Stimulated activated CD4-positive, alpha-beta T cell treated with anti-CD3 and anti-CD28 coated beads, Interleukin-15, amount 100 ng/mL, for 24 hours (primary cell): ENCODE measurements around the gene ATPAF1.
A peak's percentile ranks its signal among the peaks of the same experiment; 100 is the strongest.
"Not testable (repeated sequence)": the region's sequence is repeated elsewhere in the genome, so short reads cannot be mapped to it uniquely, and the experiment has no call there.

Experiments
- DNase-seq: peaks from one replicate; pipeline ENCODE4 v3.0.0-alpha.2; 2020

Gene ATPAF1, protein sequence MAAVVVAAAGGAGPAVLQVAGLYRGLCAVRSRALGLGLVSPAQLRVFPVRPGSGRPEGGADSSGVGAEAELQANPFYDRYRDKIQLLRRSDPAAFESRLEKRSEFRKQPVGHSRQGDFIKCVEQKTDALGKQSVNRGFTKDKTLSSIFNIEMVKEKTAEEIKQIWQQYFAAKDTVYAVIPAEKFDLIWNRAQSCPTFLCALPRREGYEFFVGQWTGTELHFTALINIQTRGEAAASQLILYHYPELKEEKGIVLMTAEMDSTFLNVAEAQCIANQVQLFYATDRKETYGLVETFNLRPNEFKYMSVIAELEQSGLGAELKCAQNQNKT

DNA sequence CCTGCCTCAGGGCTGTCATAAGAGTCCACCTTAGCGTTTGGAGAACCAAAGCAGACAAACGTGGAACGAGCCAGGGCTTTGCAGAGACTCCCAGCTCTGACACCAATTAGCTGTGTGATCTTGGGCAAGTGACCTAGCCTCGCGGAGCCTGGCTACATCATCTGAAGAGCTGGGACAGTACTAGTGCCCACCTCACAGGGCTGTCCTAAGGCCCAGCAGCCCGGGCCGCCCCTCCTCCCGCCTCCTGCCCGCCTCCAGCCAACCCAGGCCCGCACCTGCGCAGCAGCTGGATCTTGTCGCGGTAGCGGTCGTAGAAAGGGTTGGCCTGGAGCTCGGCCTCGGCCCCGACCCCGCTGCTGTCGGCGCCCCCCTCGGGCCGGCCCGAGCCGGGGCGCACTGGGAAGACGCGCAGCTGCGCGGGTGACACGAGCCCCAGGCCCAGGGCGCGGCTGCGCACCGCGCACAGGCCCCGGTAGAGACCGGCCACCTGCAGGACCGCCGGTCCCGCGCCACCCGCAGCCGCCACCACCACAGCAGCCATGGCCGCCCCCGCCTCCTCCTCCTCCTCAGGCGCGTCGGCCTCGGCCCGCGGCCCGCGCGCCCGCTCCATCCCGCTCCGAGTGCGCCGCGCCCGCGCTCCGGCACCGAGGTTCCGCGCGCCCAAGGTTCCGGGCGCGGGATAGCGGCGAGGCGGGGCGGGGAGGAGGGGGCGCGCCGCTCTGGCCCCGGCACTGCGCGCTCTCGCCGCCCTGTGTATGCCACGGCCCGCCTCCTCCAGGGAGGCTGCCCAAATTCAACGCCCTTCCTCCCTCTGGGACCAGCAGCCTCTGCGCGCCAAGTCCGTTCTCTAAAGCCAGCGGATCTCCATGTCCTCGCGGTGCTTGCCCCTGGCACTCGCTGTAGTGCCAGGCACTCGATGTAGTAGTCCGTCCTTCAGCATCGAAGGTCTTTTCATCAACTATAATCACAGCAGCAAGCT is at the start of gene ATPAF1:
TSS of gene ATPAF1 (minus strand) at position 583 of the 979 bp plus-strand sequence. CDS start at position 541, 42 bp downstream.
- DNase-seq, result peak; percentile 81

DNA sequence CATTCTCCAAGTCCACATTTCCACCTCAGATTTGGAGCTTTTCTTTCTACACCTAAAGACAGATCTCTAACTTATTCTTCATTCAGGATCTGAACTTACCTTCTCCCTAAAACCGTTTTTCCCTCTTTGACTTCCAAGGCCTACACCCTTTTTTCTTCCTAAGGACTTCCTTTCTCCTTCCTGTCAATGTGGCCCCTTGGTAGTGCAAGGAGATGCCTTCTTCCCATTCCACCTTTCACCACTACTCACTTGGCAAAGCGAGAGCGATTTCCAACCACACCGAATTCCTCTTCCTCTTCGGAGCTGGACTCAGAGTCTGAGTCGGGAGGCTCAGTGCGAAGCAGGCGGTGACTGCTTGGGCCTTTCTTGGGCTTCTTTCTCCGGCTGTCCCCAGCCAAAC is 49.5 kb upstream of the ATPAF1 start:
- DNase-seq, result no peak

DNA sequence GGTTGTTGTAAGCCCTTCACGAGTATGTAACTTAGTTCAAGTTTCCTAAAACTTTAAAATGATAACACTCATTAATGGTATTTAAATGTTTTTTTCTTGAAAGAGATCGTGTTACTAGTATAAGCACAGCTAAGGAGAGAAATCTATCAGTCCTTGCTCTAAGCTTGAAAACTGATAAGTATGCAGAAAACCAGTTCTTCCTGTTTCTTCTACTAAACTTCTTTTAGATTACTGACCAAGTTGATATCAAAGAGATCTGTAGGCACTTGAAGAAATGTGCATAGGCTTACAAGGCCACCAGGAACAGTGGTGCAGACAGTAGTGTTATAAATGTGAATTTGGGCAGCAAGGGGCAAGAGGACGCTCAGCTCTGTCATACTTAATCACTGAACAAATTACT is 46.8 kb upstream of the ATPAF1 start:
- no peak for DNase-seq

DNA sequence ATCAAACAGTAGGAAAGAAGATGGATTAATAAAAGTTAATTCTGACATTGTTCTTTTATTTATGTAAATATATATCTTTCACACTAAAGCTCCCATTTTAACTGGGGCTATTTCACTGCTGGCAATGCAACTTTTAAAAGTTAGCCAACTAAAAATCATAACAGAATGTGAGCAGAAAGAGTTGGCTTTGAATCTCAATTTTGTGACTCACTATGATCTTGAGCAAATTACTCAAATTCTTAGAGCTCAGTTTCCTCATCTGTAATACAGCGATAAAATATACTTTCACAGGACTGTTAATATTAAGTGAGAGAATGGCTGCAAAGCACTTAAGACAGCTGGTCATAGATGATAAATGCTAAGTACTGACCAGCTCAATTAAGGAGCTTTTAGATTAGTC is 40.0 kb upstream of the ATPAF1 start:
- no peak for DNase-seq

DNA sequence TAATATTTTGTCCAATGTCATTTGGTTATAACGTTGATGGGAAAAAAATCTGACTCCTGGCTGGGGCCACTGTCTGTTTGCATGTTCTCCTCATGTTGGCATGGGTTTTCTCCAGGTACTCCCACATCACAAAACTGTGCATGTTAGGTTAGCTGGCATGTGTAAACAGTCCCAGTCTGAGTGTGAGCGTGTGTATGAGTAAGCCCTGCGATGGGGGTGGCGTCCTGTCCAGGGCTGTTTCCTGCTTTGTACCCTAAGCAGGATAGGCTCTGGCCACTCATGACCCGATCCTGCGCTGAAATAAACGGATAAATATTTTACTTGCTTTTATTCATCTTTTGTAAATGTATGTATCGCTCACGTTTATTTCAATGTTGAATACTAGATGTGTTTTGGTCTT is 37.2 kb upstream of the ATPAF1 start:
- no peak for DNase-seq

DNA sequence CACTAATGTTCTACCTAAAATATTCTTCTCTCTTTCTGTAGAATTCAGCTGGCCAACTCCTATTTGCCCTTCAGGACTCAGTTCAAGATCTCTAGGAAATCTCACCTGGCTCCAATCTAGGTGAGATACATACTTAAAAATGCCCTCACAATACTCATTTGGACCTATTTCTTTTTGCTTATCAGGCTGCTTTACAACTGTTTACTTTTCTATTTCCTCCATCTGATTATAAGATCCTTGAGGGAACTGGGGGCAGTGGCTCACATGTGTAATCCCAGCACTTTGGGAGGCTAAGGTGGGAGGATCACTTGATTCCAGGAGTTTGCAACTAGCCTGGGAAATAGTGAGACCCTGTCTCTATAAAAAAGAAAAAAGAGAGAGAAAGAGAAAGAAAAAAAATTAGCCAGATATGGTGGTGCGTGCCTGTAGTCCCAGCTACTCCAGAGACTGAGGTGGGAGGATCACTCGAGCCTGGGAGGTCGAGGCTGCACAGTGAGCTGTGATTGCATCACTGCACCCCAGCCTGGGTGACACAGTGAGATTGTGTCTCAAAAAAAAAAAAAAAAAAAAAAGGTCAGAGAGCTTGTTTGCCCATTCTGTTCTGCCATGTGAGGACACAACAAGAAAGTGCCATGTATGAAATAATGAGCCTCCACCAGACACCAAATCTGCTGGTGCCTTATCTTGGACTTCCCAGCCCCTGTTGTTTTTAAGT is 35.9 kb upstream of the ATPAF1 start:
- no peak for DNase-seq

DNA sequence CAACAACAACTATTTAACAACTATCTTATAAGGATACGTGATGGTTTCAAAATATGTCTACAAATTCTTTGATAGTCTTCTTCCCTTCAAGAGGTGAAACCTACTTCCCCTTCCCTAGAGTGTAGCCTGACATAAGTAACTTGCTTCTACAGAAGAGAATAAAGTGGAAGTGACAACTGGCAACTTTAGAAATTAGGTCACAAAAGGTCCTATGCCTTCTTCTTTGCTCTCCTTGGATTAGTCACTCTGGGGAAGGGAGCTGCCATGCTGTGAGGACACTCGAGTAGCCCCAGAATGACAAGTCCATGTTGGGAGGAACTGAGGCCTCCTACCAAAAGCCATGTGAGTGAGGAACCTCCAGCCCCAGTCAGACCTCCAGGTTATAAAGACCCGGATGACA is 31.5 kb upstream of the ATPAF1 start:
- DNase-seq, result no peak

DNA sequence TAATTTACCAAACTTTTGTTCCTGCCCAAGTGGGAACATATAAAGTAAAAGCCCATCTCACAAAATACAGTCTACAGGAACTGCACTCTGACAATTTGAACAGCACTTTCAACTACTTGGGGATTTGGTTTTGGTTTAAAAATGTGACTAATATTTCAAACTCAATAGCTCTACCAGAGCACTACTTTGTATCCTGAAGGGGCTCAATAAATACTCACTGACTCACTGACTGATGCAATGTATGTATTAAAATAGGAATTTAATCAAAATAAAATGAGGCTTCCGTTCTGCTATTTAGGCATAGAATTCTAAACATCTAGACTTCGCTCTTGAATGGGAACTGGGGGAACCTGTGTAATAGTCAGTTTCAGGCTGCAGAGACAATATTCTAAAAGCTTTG is 28.9 kb upstream of the ATPAF1 start:
- no peak for DNase-seq

DNA sequence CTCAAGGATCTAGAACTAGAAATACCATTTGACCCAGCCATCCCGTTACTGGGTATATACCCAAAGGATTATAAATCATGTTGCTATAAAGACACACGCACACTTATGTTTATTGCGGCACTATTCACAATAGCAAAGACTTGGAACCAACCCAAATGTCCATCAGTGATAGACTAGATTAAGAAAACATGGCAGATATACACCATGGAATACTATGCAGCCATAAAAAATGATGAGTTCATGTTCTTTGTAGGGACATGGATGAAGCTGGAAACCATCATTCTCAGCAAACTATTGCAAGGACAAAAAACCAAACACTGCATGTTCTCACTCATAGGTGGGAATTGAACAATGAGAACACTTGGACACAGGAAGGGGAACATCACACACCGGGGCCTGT is 26.5 kb upstream of the ATPAF1 start:
- not testable (repeated sequence) for DNase-seq

DNA sequence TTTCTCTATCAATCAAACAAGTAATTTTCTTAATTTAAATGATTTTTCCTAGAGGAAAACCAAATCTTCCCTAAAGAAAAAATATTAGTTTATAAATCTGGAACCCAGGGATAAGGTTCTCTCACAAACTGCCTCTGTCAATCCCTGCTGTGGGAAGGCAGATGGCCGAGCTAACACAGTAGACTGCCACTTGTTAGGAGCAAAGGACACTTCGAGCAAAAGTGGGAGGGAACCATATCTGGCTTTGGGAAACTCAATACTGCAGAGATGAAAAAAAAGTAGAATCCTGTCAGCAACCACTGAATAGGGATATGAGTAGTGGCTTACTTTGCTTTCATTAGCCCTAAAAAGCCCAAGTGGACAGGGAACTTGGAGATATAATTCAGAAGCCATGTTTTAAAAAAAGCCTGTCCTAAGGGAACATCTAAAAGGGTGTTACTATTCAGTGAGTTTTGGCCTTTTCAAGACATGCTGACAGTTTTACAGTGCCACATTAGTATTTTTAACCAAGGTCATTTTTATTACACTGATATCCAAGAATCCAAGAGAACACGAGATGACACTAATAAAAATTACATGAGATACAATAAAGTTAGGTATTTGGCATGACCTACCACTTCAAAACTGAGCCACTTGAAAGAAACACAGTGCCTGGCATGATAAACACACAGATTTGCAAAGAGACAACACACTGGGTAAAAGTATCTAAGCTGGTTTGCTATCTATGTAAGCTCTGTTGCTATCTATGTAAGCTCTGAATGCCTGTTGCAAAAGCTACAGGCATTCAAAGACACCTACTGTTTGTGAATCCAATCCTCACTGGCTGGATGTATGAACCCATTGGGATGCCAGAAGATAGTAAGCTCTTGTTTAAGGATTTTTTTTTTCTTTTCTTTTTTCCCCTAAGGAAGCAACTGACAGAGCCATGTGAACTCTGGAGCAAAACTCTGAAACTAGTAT is 24.9 kb upstream of the ATPAF1 start:
- DNase-seq, result no peak

DNA sequence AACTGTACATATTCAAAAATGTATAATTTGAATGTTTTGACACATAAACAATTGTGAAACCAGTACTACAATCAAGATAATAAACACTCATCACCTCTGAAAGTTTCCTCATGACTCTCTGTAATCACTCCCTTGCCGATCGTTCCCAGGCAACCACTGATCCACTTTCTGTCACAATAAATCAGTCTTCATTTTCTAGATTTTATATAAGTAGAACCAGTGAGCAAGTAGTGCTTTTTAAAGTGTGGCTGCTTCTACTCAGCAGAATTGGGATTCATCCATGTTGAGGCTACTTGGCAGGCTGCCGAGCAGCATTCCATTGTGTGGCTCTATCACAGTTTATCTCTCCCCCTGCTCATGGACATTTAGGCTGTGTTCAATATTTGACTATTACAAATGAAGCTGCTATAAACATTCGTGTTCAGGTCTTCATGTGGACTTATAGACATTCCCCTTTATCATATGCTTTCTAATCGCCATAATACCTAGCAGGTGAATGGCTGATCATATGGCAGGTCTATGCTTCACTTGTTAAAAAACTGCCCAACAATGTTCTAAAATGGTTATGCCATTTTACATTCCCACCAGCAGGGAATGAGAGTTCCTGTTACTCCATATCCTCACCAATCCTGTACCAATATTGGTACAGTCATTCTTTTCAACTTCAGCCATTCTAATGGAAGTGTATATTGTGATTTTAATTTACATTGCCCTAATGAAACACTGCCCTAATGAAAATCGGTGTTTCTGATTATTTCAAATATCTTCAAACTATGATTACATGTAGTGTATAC is 24.0 kb upstream of the ATPAF1 start:
- no peak for DNase-seq

DNA sequence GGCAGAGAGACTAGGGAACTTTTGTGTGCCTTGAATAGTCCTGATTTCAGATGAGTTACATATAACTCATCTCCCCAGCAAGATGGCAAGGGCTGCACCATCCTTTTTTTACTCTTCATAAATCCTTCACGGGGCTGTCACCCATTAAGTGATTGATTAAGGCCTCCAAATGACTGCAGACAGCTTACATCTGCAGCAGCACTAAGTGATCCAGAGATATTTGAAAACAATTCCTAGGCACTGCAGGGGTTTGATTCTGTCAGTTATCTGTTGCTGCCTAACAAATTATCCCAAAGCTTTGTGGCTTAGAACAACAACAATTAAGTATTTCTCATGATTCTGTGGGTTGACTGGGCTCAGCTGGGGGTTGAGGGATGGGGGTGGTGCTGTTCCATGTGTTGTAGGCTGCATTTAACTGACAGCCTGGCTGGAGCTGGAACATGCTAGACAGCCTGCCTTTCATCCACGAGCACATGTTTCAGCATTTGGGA is 22.8 kb upstream of the ATPAF1 start:
- DNase-seq, result no peak

DNA sequence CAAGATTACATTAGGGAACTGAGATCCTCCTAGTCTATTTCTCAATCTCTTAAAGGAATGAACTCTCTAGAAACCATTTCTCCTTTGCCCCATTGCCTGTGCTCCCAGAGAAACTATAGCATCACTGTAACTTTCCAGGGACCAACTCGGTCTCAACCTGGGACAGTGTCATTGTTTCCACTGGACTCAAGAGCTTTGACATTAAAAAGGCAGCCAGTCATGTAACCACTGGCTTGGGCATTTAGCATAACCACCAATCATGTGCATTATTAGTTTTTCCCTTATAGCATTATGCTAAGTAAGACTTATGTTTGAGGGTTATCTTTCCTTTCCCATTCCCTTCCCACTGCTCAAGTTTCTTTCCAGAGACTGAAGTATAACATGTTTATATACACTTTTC is 21.7 kb upstream of the ATPAF1 start:
- DNase-seq, result no peak

DNA sequence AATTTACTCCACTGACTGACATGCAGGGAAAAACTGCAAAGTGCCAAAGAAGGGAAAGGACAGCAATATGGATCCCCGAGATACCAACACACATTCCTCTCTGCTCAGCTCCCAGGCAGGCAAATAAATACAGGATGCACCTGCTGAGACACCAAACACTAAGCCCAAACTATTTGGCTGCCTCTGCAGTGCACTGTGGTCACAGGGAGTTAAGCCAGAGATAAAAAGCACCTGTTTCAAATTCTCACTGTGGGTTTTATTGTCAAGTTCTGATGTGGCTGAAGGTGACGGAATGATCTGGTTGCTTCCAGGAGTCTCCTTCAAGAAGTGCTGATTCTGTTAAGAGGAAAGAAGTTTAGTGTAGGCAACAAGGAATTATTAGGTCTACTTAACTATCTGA is 21.2 kb upstream of the ATPAF1 start:
- DNase-seq, result no peak

DNA sequence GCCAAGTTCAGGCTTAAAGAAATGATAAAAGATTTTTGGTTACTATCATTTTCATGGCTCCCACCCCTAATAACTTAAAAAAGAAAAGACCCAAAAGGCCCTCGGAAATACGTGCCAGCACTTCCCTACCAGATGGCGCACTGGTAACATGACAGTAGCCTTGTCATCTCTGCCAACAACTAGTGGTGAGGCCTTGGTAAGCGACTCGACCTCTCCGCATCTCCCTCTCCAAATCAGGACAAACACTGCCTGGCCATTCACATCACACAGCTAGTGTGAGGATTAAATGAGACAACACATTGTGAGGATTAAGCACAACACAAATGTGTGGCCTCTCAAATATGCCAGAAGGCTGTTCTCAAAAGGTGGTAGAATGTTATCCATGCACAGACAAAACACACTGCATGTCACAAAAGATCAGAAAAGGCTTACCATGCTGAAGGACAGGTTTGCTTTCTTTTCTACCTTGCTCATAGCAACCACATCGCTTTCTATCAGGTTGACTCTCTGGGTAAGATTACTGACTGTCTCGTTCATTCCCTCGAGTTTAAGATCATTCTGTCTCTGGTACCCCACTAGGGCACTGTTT is 19.9 kb upstream of the ATPAF1 start:
- DNase-seq, result no peak

DNA sequence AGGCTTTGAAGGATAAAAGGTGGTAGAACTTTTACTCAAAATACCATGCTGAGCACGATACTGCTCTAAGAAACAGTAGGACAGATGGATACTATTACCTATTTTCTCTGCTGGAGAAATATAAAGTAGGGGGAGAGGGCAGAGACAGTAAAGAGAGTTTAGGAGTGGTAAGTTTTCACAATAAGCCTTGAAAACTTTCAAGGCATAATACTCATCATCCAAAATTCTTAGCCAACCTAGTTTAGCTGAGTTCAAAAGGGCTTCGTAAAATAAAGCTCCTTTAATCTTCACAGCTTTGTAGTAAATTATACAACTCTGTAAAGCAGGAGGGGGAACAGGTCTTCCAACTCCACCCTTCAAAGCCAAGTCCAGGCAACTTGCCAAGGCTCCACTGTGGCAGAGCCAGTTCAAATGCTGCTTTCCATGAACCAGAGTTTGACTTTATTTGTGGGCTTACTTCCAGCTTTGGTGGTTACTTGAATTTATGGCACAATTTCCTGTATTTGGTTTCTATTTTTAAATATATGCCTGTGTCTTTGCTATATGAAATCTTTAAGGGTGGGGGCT is 19.0 kb upstream of the ATPAF1 start:
- DNase-seq, result no peak

DNA sequence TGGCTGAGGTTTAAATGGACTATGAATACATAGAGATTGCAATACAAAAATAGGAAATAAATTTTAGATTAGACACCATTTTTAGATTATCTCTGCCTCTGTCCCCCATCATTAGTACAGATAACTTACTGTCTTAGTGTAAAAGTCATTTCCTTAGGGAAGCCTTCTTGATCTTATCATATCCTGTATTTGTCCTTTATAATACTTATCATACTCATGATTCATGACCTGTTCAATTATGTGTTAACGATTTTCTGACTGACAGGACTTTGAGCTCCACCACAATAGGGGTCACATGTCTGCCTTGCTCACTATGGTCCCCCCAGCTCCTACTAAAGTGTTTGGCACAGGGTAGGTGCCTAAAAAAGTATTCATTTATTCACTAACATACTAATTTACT is 18.1 kb upstream of the ATPAF1 start:
- DNase-seq, result no peak

DNA sequence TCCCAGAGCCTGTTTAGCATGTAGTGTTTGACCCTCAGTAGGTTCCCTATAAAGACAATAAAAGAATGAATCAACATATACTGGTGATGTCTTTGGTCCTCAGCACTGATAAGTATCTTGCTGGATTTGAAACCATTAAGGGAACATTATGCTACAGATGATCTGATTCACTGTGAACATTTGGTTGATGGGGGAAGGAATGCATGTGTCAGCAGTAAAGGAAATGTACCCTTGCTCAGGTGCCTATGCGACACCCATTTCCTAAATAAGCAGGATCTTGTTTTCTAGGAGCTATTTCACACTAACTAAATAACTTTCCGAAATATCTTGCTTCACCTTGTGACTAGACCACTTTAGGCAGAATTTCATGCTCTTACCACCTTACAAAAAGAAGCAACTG is 16.5 kb upstream of the ATPAF1 start:
- DNase-seq, result no peak

DNA sequence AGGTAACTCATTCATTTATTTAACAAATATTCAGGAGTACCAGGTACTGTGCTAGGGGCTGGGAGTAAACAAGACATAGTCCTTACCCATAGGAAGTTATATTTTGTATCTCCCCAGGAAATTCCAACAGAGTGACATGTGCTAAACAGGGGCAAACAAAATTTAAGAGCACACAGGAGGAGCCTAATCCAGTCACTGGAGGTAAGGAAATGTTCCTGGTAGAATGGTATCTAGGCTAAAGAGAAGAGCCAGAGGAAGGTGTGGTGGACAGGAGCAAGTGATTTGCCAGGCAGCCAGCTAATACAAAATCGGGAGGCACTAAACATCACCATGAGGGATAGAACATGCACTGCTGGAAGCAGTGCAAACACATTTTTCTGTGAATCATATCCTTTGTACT is 13.9 kb upstream of the ATPAF1 start:
- no peak for DNase-seq

DNA sequence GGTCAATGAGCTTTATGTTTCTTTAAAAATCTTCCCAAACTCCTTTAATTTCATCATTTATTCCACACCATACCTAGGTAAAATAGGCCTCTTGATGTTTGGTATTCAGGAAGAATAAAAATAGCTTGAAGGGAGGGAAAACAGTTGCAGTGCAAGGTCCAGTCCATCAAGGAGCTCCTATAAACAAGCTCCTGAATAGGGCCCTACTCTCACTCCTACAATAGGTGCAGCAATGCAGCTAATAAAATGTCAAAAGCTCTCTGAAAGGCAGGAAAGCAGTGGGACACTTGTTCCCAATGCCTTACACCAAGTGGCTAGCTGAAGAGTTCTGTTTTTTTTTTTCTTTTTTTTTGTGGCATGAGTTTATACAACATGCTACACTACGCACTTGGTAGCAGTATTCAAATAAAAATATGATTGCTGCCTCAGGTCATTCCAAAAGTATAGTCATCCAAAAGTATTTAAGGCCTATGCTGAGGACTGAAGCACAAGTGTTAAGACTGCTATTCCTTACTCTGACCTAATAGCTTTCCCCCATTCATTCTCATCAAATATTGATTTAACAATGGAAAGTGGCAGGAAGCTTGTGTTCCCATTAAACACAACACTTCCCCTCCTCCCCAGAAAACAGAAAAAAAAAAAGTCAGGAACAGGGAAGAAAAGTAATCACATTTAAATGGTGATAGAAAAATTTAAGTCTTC is 13.3 kb upstream of the ATPAF1 start:
- DNase-seq, result no peak
